ENCODE data around the gene CREB1.

- TF ChIP-seq CTCF (conservative IDR thresholded peaks at IDR 0.05 in 1 of 2, IDR thresholded peaks at IDR 0.05 in 1 of 2; ENCODE audit: low read depth in 1 of 2, low read length in 2 of 2): no peak
- TF ChIP-seq EZH2 (IDR thresholded peaks at IDR 0.05; ENCODE audit: low read length, missing control alignments): no peak
Measured at GRCh38 chr2:207529330-207530159, at the start of gene CREB1.
